Common myeloid progenitor, CD34-positive (primary cell): ENCODE results near the gene ART4.
A peak's percentile ranks its signal among the peaks of the same experiment; 100 is the strongest.

Source experiments
- CTCF ChIA-PET: fragments of 350-600 bp; sonication (Branson Sonifier 250); formaldehyde crosslinking; loops from one replicate; lab custom pipeline; 2021; ENCODE audit warnings: antibody characterized with exemption; lab: Charles Lee
- POLR2A ChIA-PET: fragments of 350-600 bp; sonication (Branson Sonifier 250); formaldehyde crosslinking; loops from one replicate; lab custom pipeline; 2021; ENCODE audit warnings: antibody characterized with exemption; lab: Charles Lee
- DNase-seq, 3 donors: peaks; one replicate each; pipeline versions ENCODE4 v3.0.0 to v3.0.0-alpha.2; 2013
- H3K27ac ChIP-seq, 2 experiments: 1 replicate in 1 of 2; 2 replicates in 1 of 2; pipeline ENCODE4 v1.7.0; 2013; ENCODE audit warnings: inconsistent platforms in 2 of 2, low read length in 2 of 2, mild to moderate bottlenecking in 2 of 2, low read depth in 1 of 2, moderate library complexity in 1 of 2; ENCODE audit not compliant: severe bottlenecking in 2 of 2, insufficient read depth in 1 of 2, poor library complexity in 1 of 2
- H3K27me3 ChIP-seq, 5 experiments: replicated peaks in 2 of 5; 1 replicate in 3 of 5; 2 replicates in 2 of 5; pipeline versions ENCODE4 v1.6.1 to v1.7.0; 2013; ENCODE audit warnings: low read length in 4 of 5, mild to moderate bottlenecking in 2 of 5, moderate library complexity in 2 of 5, inconsistent platforms in 1 of 5; ENCODE audit not compliant: insufficient read depth in 5 of 5, control insufficient read depth in 4 of 5
- H3K36me3 ChIP-seq, 4 experiments: 1 replicate in 2 of 4; 2 replicates in 2 of 4; pipeline versions ENCODE4 v1.6.1 to v1.7.0; 2013; ENCODE audit warnings: low read length in 3 of 4, control low read depth in 1 of 4, mild to moderate bottlenecking in 1 of 4; ENCODE audit not compliant: control insufficient read depth in 4 of 4, insufficient read depth in 4 of 4
- H3K4me1 ChIP-seq, 4 experiments: 1 replicate in 3 of 4; 2 replicates in 1 of 4; pipeline versions ENCODE4 v1.6.1 to v1.7.1; 2013; ENCODE audit warnings: low read length in 3 of 4, mild to moderate bottlenecking in 3 of 4, control low read depth in 1 of 4, inconsistent platforms in 1 of 4, moderate library complexity in 1 of 4; ENCODE audit not compliant: control insufficient read depth in 4 of 4, insufficient read depth in 4 of 4; ENCODE audit errors: control extremely low read depth in 1 of 4
- H3K4me3 ChIP-seq, 7 experiments: 1 replicate in 4 of 7; 2 replicates in 3 of 7; pipeline versions ENCODE4 v1.5.1 to v1.7.0; 2013; ENCODE audit warnings: mild to moderate bottlenecking in 7 of 7, low read length in 6 of 7, moderate library complexity in 6 of 7, inconsistent platforms in 2 of 7, low read depth in 2 of 7, control low read depth in 1 of 7; ENCODE audit not compliant: insufficient read depth in 4 of 7, control insufficient read depth in 1 of 7; ENCODE audit errors: extremely low read depth in 1 of 7
- H3K9me3 ChIP-seq, 5 experiments: 1 replicate in 4 of 5; 2 replicates in 1 of 5; pipeline versions ENCODE4 v1.6.1 to v1.7.1; 2013; ENCODE audit warnings: low read length in 4 of 5, mild to moderate bottlenecking in 2 of 5, inconsistent platforms in 1 of 5, low read depth in 1 of 5, moderate library complexity in 1 of 5; ENCODE audit not compliant: control insufficient read depth in 4 of 5, insufficient read depth in 2 of 5; ENCODE audit errors: control extremely low read depth in 1 of 5
- WGBS: methylation state at CpG from one replicate; pipeline ENCODE4 v1.1.5; 2013; ENCODE audit not compliant: insufficient coverage; 5-methylcytosine and 5-hydroxymethylcytosine counted together

ART4 gene

DNA sequence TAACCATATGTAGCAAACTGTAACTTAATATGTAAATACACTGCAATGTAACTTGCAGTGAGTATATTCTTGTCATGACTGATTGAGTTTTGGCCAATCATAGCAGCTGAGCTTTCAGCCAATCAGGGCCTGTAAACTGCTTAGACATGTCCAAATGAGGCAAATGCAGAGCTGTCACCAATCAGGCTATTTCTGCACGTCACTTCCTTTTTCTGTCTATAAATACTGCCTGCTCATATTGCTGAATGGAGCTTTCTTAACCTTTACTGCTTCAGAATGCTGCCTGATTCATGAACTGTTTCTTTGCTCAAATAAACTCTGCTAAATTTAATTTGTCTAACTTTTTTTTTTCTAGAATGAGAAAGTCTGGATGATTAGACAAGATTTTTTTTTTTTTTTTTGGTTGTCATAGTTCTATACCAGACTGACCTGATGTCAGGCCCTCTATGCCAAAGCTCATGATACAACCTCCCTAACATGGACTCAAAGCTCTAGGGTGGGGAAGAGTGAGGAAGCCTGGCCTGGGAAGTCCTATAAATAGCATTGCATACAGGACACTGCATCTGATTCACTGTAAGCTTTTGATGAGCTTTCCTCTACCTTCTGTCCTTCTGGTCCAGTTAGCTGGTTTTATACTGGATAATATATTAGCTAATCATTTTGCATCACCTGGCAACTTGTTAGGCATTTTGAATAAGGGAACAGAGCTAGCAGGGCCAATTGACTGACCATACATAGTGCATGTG lies 30.3 kb upstream of the ART4 start:
- POLR2A ChIA-PET, result no interaction called here
- peak in 2 of 3 donors; percentile 48 to 64 for DNase-seq
- no peaks in the 10 kb centered on the region for H3K27me3 ChIP-seq
- no peaks in the 10 kb centered on the region for H3K9me3 ChIP-seq
- H3K36me3 ChIP-seq, result no peaks in the 10 kb centered on the region
- CTCF ChIA-PET, result interaction anchor here (0.7 to 1.7 kb wide), 7 partner anchors 10 to 536 kb away, joined by 3 to 7 read pairs (median 4); no protein-coding TSS in a partner anchor
- H3K27ac ChIP-seq, result no peak overlapping the region
- peaks cover 0 to 3% (median 0%) of the 10 kb centered on the region in 4 experiments for H3K4me1 ChIP-seq
- WGBS, result 44% methylated on average over 1 of the region's 1 CpG
- H3K4me3 ChIP-seq, result no peak overlapping the region

DNA sequence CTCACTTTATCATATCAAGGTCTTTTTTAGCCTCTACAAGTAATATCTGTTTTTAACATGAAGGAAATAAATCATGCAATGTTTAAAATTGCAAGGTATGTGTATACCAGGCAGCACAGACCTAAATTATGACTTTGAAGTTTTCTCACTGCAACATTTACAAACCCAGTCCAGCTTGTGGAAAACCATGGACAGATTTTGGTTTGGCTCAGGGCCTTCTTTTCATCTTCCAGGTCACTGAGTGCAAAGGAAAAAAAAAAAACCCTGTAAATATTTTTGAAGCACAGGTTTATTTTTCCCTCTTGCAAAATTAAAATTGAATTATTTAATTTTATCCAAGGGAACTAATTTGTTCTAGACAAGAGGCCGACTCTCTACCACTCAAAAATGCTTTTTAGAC lies 28.6 kb upstream of the ART4 start:
- H3K4me1 ChIP-seq, result peaks cover 0 to 3% (median 0%) of the 10 kb centered on the region in 4 experiments
- CTCF ChIA-PET, result no interaction called here
- WGBS, result no CpG with 5 or more reads among the region's 1 CpG

DNA sequence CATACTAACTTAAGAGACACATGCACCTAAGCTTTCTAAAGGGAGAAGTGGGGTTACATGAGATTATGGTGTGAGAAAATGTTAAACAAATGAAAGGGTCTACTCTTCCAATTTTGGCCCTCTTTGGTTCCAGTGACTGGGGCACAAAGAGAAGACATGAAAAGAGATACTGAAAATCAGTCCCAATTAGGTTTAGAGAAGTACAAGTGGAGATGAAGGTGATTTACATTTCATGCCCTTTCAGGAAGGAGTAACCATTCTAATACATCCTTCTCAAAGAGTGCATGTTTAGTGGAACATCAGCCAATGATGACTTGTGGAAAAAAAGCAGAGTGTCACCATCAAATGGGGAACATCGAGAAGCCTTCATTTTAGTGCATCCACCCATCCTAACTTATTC lies 27.9 kb upstream of the ART4 start:
- POLR2A ChIA-PET, result no interaction called here

More for the DNA sequence above, 28.6 kb upstream of the ART4 start:
- DNase-seq, result no peak
- no peak overlapping the region for H3K27ac ChIP-seq
- no peak overlapping the region for H3K4me3 ChIP-seq
- peaks cover 0 to 8% (median 1%) of the 10 kb centered on the region in 5 experiments for H3K9me3 ChIP-seq
- no peaks in the 10 kb centered on the region for H3K36me3 ChIP-seq
- H3K27me3 ChIP-seq, result no peaks in the 10 kb centered on the region
- POLR2A ChIA-PET, result no interaction called here

DNA sequence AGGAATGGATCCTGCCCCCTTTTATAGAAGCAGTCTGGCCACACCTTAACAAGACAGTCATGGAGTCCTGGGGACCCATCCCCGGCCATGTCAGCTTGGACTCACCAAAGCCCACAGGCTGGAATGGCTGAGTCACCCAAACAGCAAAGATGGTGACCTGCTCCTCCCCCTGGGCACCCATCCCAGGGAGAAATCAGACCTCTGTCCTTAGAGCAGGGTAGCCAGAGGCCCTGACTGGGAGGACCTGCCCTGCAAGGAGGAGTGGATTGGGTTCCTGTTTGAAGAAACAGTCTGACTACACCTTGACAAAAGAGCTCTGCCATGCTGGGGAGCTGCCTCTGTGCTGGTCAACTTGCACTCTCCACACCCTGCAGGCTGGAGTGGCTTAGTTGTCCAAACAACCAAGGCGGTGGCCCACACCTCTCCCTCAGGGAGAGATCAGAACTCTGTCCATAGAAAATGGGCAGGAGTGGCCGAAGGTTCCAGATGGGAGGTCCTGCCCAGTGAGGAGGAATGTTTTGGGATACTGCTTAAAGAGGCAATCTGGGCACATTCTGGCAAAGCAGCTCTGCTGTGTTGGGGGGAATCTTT lies 25.7 kb upstream of the ART4 start:
- ChIA-PET POLR2A (no interaction called here), CTCF (interaction anchor here (1.0 to 2.2 kb wide), 4 partner anchors 9 to 20 kb away, joined by 3 to 5 read pairs (median 3); no protein-coding TSS in a partner anchor)
- H3K4me1 ChIP-seq, result peaks cover 0 to 3% (median 0%) of the 10 kb centered on the region in 4 experiments
- 100% methylated on average over 3 of the region's 3 CpGs for WGBS
- peaks cover 0 to 12% (median 1%) of the 10 kb centered on the region in 5 experiments for H3K9me3 ChIP-seq
- no peak for DNase-seq
- H3K4me3 ChIP-seq, result no peak overlapping the region
- no peak overlapping the region for H3K27ac ChIP-seq
- no peaks in the 10 kb centered on the region for H3K36me3 ChIP-seq
- no peaks in the 10 kb centered on the region for H3K27me3 ChIP-seq

More for the DNA sequence above, 27.9 kb upstream of the ART4 start:
- H3K4me3 ChIP-seq, result no peak overlapping the region
- no peaks in the 10 kb centered on the region for H3K36me3 ChIP-seq
- H3K4me1 ChIP-seq, result peaks cover 0 to 3% (median 0%) of the 10 kb centered on the region in 4 experiments
- H3K27ac ChIP-seq, result no peak overlapping the region
- H3K9me3 ChIP-seq, result peaks cover 0 to 12% (median 1%) of the 10 kb centered on the region in 5 experiments
- no CpG with 5 or more reads among the region's 1 CpG for WGBS
- CTCF ChIA-PET, result no interaction called here
- DNase-seq, result peak in 1 of 3 donors; percentile 5
- no peaks in the 10 kb centered on the region for H3K27me3 ChIP-seq

DNA sequence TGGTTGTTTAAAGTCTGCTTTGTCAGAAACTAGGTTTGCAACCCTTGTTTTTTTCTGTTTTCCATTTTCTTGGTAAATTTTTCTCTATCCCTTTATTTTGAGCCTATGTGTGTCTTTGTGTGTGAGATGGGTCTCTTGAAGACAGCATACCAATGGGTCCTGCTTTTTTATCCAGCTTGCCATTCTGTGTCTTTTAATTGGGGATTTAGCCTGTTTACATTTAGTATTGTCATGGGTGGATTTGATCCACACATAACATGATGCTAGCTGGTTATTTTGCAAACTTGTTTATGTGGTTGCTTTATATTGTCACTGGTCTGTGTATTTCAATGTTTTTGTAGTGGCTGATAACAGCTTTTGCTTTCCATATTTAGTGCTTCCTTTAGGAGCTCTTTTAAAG lies 17.2 kb upstream of the ART4 start:
- no peaks in the 10 kb centered on the region for H3K36me3 ChIP-seq
- H3K27ac ChIP-seq, result no peak overlapping the region
- peak in 1 of 3 donors; percentile 9 for DNase-seq
- H3K27me3 ChIP-seq, result no peaks in the 10 kb centered on the region
- H3K9me3 ChIP-seq, result peaks cover 0 to 11% (median 3%) of the 10 kb centered on the region in 5 experiments
- POLR2A ChIA-PET, result no interaction called here
- CTCF ChIA-PET, result interaction anchor here (0.6 to 1.3 kb wide), 2 partner anchors 9 to 128 kb away, joined by 3 read pairs; no protein-coding TSS in a partner anchor
- no peak overlapping the region for H3K4me3 ChIP-seq
- peaks cover 0 to 2% (median under 1%) of the 10 kb centered on the region in 4 experiments for H3K4me1 ChIP-seq

DNA sequence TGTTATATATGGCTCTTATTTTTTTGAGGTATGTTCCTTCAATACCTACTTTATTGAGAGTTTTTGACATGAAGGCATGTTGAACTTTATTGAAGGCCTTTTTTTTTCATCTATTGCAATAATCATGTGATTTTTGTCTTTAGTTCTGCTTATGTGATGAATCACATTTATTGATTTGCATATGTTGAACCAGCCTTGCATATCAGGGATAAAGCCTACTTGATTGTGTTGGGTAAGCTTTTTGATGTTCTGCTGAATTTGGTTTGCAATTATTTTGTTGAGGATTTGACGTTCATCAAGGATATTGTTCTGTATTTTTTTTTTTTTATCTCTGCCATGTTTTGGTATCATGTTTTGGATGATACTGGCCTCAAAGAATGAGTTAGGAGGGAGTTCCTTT lies 15.2 kb upstream of the ART4 start:
- DNase-seq, result no peak
- POLR2A ChIA-PET, result no interaction called here
- Histone ChIP-seq H3K4me3 (no peak overlapping the region), H3K9me3 (peaks cover 0 to 11% (median 3%) of the 10 kb centered on the region in 5 experiments), H3K36me3 (no peaks in the 10 kb centered on the region), H3K27ac (no peak overlapping the region), H3K4me1 (peaks cover 0 to 8% (median 1%) of the 10 kb centered on the region in 4 experiments), H3K27me3 (no peaks in the 10 kb centered on the region)
- 100% methylated on average over 1 of the region's 1 CpG for WGBS
- CTCF ChIA-PET, result no interaction called here
